ENCODE results near the gene SIN3A.
A peak's percentile ranks its signal among the peaks of the same experiment; 100 is the strongest.
"Not testable (repeated sequence)": the region's sequence is repeated elsewhere in the genome, so short reads cannot be mapped to it uniquely, and the experiment has no call there.

SIN3A gene

DNA sequence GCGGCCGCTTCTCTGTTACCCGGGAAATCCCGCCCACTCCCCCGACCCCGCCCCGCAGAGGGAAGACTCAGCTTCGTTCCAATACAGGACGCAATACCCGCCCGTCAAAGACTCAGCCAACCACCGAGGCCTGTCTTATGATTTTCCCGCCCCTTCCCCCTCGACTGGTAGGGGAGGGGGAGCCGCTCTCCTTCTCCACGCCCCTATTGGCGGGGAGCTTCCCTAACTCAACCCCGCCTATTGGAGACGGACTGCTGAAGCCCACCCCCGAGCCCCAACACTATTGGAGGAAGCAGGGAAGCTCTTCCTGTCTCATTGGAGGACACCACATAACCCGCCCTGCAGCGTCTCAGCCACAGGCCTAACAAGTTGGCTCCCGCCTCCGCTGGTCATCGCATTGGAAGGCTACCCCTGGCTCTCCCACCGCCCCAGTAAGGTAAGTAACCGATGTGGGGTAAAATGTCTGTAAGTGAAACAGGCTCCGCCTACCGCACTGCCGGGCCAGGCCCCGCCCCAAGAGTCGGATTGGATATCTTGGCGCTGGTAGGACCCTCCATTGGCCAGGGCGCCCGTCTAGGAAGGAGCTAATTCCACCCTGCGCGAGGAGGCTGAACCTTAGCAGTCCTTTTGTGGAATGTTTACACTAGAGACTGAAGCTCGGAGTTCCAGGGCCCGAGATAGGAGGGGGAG lies at the start of gene SIN3A:
Gene SIN3A (minus strand): TSS at position 17 of the 690 bp plus-strand sequence. CDS start 21,315 bp downstream, outside the sequence.
- H3K4me3 ChIP-seq (ENCODE audit: low read depth, low read length): peak within 1 kb of the TSS; percentile 90
- peak within 1 kb of the TSS; percentile 77 for H2AFZ ChIP-seq (ENCODE audit: low read length, unreplicated experiment)
- no peaks in the 10 kb centered on the region for H3K27me3 ChIP-seq (ENCODE audit: insufficient read depth, low read length)
- peaks cover 33% of the 10 kb centered on the region for H3K79me2 ChIP-seq (ENCODE audit: control insufficient read depth, insufficient read depth, low read length, unreplicated experiment)
- H3K27ac ChIP-seq (ENCODE audit: low read depth, low read length): peak within 1 kb of the TSS; percentile 94
- no peaks in the 10 kb centered on the region for H3K36me3 ChIP-seq (ENCODE audit: insufficient read depth, low read length)
- peaks cover 17% of the 10 kb centered on the region for H3K4me1 ChIP-seq (ENCODE audit: control insufficient read depth, insufficient read depth, low read length, unreplicated experiment)

- no peaks in the 10 kb centered on the region for H3K79me2 ChIP-seq (ENCODE audit: control insufficient read depth, insufficient read depth, low read length, unreplicated experiment)
- H3K27ac ChIP-seq (ENCODE audit: low read depth, low read length): no peak overlapping the region
- no peaks in the 10 kb centered on the region for H3K4me1 ChIP-seq (ENCODE audit: control insufficient read depth, insufficient read depth, low read length, unreplicated experiment)
- H2AFZ ChIP-seq (ENCODE audit: low read length, unreplicated experiment): no peak overlapping the region
- no peaks in the 10 kb centered on the region for H3K27me3 ChIP-seq (ENCODE audit: insufficient read depth, low read length)
- peaks cover 24% of the 10 kb centered on the region for H3K36me3 ChIP-seq (ENCODE audit: insufficient read depth, low read length)
- H3K4me3 ChIP-seq (ENCODE audit: low read depth, low read length): no peak overlapping the region
Measured at GRCh38 chr15:75493732-75494131, 42.2 kb upstream of the SIN3A start.

- Histone ChIP-seq H3K79me2 (ENCODE audit: control insufficient read depth, insufficient read depth, low read length, unreplicated experiment) (no peaks in the 10 kb centered on the region), H2AFZ (ENCODE audit: low read length, unreplicated experiment) (no peak overlapping the region), H3K36me3 (ENCODE audit: insufficient read depth, low read length) (peaks cover 32% of the 10 kb centered on the region)
Measured at GRCh38 chr15:75483961-75484360, 32.5 kb upstream of the SIN3A start.

DNA sequence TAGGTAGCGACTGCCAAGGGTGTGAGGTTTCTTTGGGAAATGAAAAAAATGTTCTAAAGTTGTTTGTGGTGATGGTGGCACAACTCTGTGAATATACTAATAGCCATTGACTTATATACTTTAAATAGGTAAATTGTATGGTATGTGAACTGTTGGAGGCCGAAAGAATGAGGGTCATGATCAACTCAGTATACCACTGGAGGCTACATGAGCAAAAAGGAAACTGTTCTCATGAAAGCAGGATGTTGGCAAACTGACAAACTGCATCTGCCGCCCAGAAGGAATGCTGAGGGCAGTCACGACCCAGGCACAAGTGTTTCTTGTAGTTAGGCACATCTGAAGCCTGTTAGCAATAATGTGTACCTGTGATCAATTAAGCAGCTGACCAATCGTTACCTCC lies 32.1 kb upstream of the SIN3A start:
- H3K4me1 ChIP-seq (ENCODE audit: control insufficient read depth, insufficient read depth, low read length, unreplicated experiment); H3K79me2 ChIP-seq (ENCODE audit: control insufficient read depth, insufficient read depth, low read length, unreplicated experiment); H2AFZ ChIP-seq (ENCODE audit: low read length, unreplicated experiment); H3K27ac ChIP-seq (ENCODE audit: low read depth, low read length); H3K4me3 ChIP-seq (ENCODE audit: low read depth, low read length); H3K27me3 ChIP-seq (ENCODE audit: insufficient read depth, low read length): not testable (repeated sequence)
- H3K36me3 ChIP-seq (ENCODE audit: insufficient read depth, low read length): peaks cover 34% of the 10 kb centered on the region

More at GRCh38 chr15:75483961-75484360, 32.5 kb upstream of the SIN3A start:
- Histone ChIP-seq H3K27ac (ENCODE audit: low read depth, low read length) (no peak overlapping the region), H3K4me3 (ENCODE audit: low read depth, low read length) (no peak overlapping the region), H3K4me1 (ENCODE audit: control insufficient read depth, insufficient read depth, low read length, unreplicated experiment) (no peaks in the 10 kb centered on the region), H3K27me3 (ENCODE audit: insufficient read depth, low read length) (no peaks in the 10 kb centered on the region)

- Histone ChIP-seq H2AFZ (ENCODE audit: low read length, unreplicated experiment) (no peak overlapping the region), H3K4me1 (ENCODE audit: control insufficient read depth, insufficient read depth, low read length, unreplicated experiment) (no peaks in the 10 kb centered on the region), H3K36me3 (ENCODE audit: insufficient read depth, low read length) (peaks cover 34% of the 10 kb centered on the region), H3K27me3 (ENCODE audit: insufficient read depth, low read length) (no peaks in the 10 kb centered on the region), H3K4me3 (ENCODE audit: low read depth, low read length) (no peak overlapping the region), H3K27ac (ENCODE audit: low read depth, low read length) (no peak overlapping the region), H3K79me2 (ENCODE audit: control insufficient read depth, insufficient read depth, low read length, unreplicated experiment) (no peaks in the 10 kb centered on the region)
Measured at GRCh38 chr15:75483106-75483505, 31.6 kb upstream of the SIN3A start.

GRCh38 chr15:75480463-75480862 lies 29.0 kb upstream of the SIN3A start:
- H3K79me2 ChIP-seq (ENCODE audit: control insufficient read depth, insufficient read depth, low read length, unreplicated experiment); H3K27ac ChIP-seq (ENCODE audit: low read depth, low read length); H3K27me3 ChIP-seq (ENCODE audit: insufficient read depth, low read length); H3K4me3 ChIP-seq (ENCODE audit: low read depth, low read length); H2AFZ ChIP-seq (ENCODE audit: low read length, unreplicated experiment); H3K4me1 ChIP-seq (ENCODE audit: control insufficient read depth, insufficient read depth, low read length, unreplicated experiment): not testable (repeated sequence)
- peaks cover 31% of the 10 kb centered on the region for H3K36me3 ChIP-seq (ENCODE audit: insufficient read depth, low read length)

DNA sequence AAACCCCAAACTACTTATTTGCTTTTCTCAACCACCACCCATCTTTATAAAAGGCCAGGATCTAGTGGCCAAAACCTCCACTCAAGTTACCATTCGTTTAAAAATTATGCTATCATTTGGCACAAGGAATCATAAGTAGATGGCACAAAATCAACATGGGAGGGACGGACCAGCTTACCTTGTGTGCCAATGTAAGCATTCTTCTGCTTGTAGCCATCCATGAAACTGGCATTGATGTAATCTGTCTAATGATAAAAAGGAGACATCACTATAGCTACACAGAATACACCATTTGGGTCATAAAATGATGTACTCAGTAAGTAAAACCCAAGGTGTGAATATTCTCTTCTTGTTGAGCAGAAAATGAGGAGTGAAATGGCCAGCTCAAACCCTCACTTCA lies 28.2 kb upstream of the SIN3A start:
- Histone ChIP-seq H3K4me1 (ENCODE audit: control insufficient read depth, insufficient read depth, low read length, unreplicated experiment) (no peaks in the 10 kb centered on the region), H3K36me3 (ENCODE audit: insufficient read depth, low read length) (peaks cover 30% of the 10 kb centered on the region), H3K27ac (ENCODE audit: low read depth, low read length) (no peak overlapping the region), H3K4me3 (ENCODE audit: low read depth, low read length) (no peak overlapping the region), H3K79me2 (ENCODE audit: control insufficient read depth, insufficient read depth, low read length, unreplicated experiment) (no peaks in the 10 kb centered on the region), H3K27me3 (ENCODE audit: insufficient read depth, low read length) (no peaks in the 10 kb centered on the region), H2AFZ (ENCODE audit: low read length, unreplicated experiment) (no peak overlapping the region)

DNA sequence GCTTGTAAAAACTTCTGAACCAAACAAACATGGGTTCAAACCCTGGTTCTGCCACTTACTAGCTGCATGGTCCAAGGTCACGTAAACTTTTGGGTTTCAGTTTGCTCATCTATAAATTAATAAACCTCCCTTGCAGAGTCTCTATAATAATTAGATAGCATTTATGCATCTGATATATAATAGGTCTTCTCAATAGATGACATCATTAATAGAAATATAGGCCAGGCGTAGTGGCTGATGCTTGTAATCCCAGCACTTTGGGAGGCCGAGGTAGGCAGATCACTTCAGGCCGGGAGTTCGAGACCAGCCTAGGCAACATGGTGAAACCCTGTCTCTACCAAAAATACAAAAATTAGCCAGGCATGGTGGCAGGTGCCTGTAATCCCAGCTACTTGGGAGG lies 25.6 kb upstream of the SIN3A start:
- H2AFZ ChIP-seq (ENCODE audit: low read length, unreplicated experiment); H3K27ac ChIP-seq (ENCODE audit: low read depth, low read length); H3K4me1 ChIP-seq (ENCODE audit: control insufficient read depth, insufficient read depth, low read length, unreplicated experiment); H3K4me3 ChIP-seq (ENCODE audit: low read depth, low read length); H3K79me2 ChIP-seq (ENCODE audit: control insufficient read depth, insufficient read depth, low read length, unreplicated experiment); H3K27me3 ChIP-seq (ENCODE audit: insufficient read depth, low read length): not testable (repeated sequence)
- peaks cover 17% of the 10 kb centered on the region for H3K36me3 ChIP-seq (ENCODE audit: insufficient read depth, low read length)

GRCh38 chr15:75468913-75469598 lies 17.6 kb upstream of the SIN3A start:
- Histone ChIP-seq H3K79me2 (ENCODE audit: control insufficient read depth, insufficient read depth, low read length, unreplicated experiment) (no peaks in the 10 kb centered on the region), H3K4me1 (ENCODE audit: control insufficient read depth, insufficient read depth, low read length, unreplicated experiment) (no peaks in the 10 kb centered on the region), H3K4me3 (ENCODE audit: low read depth, low read length) (no peak overlapping the region), H3K27ac (ENCODE audit: low read depth, low read length) (no peak overlapping the region), H3K27me3 (ENCODE audit: insufficient read depth, low read length) (no peaks in the 10 kb centered on the region), H2AFZ (ENCODE audit: low read length, unreplicated experiment) (no peak overlapping the region), H3K36me3 (ENCODE audit: insufficient read depth, low read length) (peaks cover 24% of the 10 kb centered on the region)

DNA sequence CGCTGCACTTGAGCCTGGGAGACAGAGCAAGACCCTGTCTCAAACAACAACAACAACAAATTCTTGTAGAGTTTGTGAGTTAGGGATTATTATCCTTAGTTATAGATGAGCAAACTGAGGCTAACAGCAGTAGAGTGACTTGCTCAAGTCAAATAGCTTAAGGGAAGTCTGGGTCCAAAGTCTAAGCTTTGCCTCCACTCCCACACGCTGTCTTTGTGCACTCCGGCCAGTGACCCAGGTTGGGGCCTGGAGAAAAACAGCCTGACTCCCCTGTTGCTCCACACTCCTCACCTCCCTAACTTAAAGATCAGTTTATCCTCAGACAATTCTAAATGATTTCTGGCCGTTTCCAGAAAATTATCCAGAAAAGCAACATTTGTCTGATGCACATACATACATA lies 9.2 kb upstream of the SIN3A start:
- Histone ChIP-seq H3K4me1 (ENCODE audit: control insufficient read depth, insufficient read depth, low read length, unreplicated experiment) (peaks cover 10% of the 10 kb centered on the region), H3K4me3 (ENCODE audit: low read depth, low read length) (no peak overlapping the region), H3K79me2 (ENCODE audit: control insufficient read depth, insufficient read depth, low read length, unreplicated experiment) (no peaks in the 10 kb centered on the region), H3K36me3 (ENCODE audit: insufficient read depth, low read length) (peaks cover under 1% of the 10 kb centered on the region; the same call in 1 of the 2 replicates), H3K27ac (ENCODE audit: low read depth, low read length) (no peak overlapping the region), H3K27me3 (ENCODE audit: insufficient read depth, low read length) (no peaks in the 10 kb centered on the region), H2AFZ (ENCODE audit: low read length, unreplicated experiment) (no peak overlapping the region)

DNA sequence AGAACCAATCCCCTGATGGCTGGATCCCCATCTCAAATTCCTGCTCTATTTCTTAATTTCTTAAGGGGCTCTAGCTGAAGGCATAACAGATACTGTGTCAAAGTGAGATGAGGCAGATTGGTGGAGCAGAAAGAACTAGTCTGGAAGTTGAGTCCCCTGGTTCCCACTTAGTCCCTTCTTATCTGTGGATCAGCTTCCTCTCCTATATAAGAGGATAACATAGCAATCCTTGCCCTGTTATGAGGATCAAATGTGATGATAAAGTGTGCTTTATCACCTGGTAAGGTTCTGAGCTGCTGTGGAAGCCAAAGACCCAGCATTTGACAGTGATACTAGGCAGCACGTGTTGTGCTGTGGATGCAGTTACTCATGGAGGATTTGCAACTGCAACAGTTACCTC lies 8.1 kb upstream of the SIN3A start:
- H3K4me1 ChIP-seq (ENCODE audit: control insufficient read depth, insufficient read depth, low read length, unreplicated experiment): peaks cover 10% of the 10 kb centered on the region
- no peak overlapping the region for H3K4me3 ChIP-seq (ENCODE audit: low read depth, low read length)
- no peaks in the 10 kb centered on the region for H3K36me3 ChIP-seq (ENCODE audit: insufficient read depth, low read length)
- H2AFZ ChIP-seq (ENCODE audit: low read length, unreplicated experiment): no peak overlapping the region
- no peaks in the 10 kb centered on the region for H3K27me3 ChIP-seq (ENCODE audit: insufficient read depth, low read length)
- H3K27ac ChIP-seq (ENCODE audit: low read depth, low read length): no peak overlapping the region
- no peaks in the 10 kb centered on the region for H3K79me2 ChIP-seq (ENCODE audit: control insufficient read depth, insufficient read depth, low read length, unreplicated experiment)

Measured in ACC112 (cell line).